ENCODE results near the gene CYP39A1. TPM values are rescaled to one million over a fixed set of nuclear protein-coding genes. Genes with fewer than 3 reads are reported as not detected.

The CYP39A1 gene
- total RNA-seq, 1 experiment from 2014 or later: 0.54 TPM

DNA sequence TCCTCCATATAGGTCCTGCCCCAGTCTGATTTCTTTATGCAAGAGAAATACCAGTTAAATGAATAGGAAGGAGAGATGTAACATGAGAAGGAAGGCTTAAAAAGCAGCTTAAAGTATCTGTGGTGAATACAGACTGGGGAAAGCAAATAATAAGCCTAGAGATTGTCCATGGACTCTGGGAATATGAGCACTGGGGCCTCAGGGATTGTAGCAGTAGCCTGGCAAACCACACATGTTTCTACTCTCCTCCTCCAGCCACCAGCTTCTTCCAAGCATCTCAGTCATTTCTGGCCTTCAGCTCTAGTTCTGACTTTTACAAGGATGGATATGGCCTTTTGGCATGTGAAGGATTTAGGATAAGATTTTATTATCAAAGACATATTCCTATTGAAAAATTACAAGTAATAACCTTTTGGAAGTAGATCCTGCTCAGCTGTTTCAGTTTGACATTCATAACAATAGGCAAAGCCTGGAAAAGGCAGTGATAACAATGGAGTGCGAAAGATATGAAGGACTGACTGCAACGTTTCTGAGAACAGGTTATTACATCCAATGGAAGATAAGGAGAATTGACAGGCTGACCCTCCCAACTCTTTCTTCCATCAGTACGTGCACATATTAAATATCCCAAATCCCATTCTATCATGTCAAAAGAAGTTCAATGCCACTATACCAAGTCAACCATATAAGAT, 41.6 kb downstream of the CYP39A1 start:
- intact Hi-C loops (cut with micrococcal nuclease): no loop called here
- DNase-seq (ENCODE audit: low read depth, low spot score) (no peak), ATAC-seq (no peak)
- no peaks in the 10 kb centered on the region for H3K4me1 ChIP-seq (ENCODE audit: control insufficient read depth in 1 of 2, insufficient read depth in 2 of 2, low read length in 2 of 2)
- no peaks in the 10 kb centered on the region for H4K20me1 ChIP-seq (ENCODE audit: insufficient read depth)
- no peaks in the 10 kb centered on the region for H3K27me3 ChIP-seq (ENCODE audit: insufficient read depth, low read length)
- no peaks in the 10 kb centered on the region for H3K36me3 ChIP-seq (ENCODE audit: control insufficient read depth in 1 of 2, insufficient read depth in 2 of 2, low read length in 2 of 2)
- H3K9me2 ChIP-seq (ENCODE audit: insufficient read depth): no peaks in the 10 kb centered on the region
- RAD21 ChIA-PET (ENCODE audit: low non-redundant PET in 1 of 2, low total read pairs in 2 of 2, uncharacterized antibody in 2 of 2, unreplicated experiment in 2 of 2): no interaction called here
- POLR2A ChIA-PET: no interaction called here
- no peak for TF ChIP-seq JUND (IDR thresholded peaks at IDR 0.05)
- TF ChIP-seq EGR1 (IDR thresholded peaks at IDR 0.05; ENCODE audit: low read depth): no peak
- no peak for TF ChIP-seq SRF (IDR thresholded peaks at IDR 0.05; ENCODE audit: low read depth)
- TF ChIP-seq, protein P1, sequence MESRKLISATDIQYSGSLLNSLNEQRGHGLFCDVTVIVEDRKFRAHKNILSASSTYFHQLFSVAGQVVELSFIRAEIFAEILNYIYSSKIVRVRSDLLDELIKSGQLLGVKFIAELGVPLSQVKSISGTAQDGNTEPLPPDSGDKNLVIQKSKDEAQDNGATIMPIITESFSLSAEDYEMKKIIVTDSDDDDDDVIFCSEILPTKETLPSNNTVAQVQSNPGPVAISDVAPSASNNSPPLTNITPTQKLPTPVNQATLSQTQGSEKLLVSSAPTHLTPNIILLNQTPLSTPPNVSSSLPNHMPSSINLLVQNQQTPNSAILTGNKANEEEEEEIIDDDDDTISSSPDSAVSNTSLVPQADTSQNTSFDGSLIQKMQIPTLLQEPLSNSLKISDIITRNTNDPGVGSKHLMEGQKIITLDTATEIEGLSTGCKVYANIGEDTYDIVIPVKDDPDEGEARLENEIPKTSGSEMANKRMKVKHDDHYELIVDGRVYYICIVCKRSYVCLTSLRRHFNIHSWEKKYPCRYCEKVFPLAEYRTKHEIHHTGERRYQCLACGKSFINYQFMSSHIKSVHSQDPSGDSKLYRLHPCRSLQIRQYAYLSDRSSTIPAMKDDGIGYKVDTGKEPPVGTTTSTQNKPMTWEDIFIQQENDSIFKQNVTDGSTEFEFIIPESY (IDR thresholded peaks at IDR 0.05; ENCODE audit: extremely low read depth, insufficient replicate concordance, low read length): no peak
- TF ChIP-seq TCF7L2 (IDR thresholded peaks at IDR 0.05; ENCODE audit: borderline replicate concordance, extremely low read depth, insufficient read depth, insufficient read length): no peak
- TF ChIP-seq FOSL1 (IDR thresholded peaks at IDR 0.05; ENCODE audit: low read depth): no peak
- no peak for TF ChIP-seq CBX3 (IDR thresholded peaks at IDR 0.05; ENCODE audit: low read depth)
- TF ChIP-seq ZFX (IDR thresholded peaks at IDR 0.05): no peak
- TF ChIP-seq EZH2 (IDR thresholded peaks at IDR 0.05): no peak
- TF ChIP-seq ZNF274 (IDR thresholded peaks at IDR 0.05; ENCODE audit: low read depth, low read length): no peak
- TF ChIP-seq, protein P2, sequence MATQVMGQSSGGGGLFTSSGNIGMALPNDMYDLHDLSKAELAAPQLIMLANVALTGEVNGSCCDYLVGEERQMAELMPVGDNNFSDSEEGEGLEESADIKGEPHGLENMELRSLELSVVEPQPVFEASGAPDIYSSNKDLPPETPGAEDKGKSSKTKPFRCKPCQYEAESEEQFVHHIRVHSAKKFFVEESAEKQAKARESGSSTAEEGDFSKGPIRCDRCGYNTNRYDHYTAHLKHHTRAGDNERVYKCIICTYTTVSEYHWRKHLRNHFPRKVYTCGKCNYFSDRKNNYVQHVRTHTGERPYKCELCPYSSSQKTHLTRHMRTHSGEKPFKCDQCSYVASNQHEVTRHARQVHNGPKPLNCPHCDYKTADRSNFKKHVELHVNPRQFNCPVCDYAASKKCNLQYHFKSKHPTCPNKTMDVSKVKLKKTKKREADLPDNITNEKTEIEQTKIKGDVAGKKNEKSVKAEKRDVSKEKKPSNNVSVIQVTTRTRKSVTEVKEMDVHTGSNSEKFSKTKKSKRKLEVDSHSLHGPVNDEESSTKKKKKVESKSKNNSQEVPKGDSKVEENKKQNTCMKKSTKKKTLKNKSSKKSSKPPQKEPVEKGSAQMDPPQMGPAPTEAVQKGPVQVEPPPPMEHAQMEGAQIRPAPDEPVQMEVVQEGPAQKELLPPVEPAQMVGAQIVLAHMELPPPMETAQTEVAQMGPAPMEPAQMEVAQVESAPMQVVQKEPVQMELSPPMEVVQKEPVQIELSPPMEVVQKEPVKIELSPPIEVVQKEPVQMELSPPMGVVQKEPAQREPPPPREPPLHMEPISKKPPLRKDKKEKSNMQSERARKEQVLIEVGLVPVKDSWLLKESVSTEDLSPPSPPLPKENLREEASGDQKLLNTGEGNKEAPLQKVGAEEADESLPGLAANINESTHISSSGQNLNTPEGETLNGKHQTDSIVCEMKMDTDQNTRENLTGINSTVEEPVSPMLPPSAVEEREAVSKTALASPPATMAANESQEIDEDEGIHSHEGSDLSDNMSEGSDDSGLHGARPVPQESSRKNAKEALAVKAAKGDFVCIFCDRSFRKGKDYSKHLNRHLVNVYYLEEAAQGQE (IDR thresholded peaks at IDR 0.05; ENCODE audit: low read depth): no peak
- no peak for TF ChIP-seq SP1 (IDR thresholded peaks at IDR 0.05; ENCODE audit: low read depth)
- no peak for TF ChIP-seq RAD21 (IDR thresholded peaks at IDR 0.05; ENCODE audit: low read depth)
- H3K4me3 ChIP-seq (replicated peaks in 1 of 2; ENCODE audit: low read depth in 1 of 2, low read length in 2 of 2): no peak overlapping the region
- H3K27ac ChIP-seq (ENCODE audit: low read depth, low read length): no peak overlapping the region
- no peaks in the 10 kb centered on the region for H3K9me3 ChIP-seq (ENCODE audit: control insufficient read depth in 1 of 2, insufficient read depth in 1 of 2, low read depth in 1 of 2, low read length in 2 of 2)
- BruUV-seq (replicated peaks): no TSS peak
- no peak overlapping the region for H3K9ac ChIP-seq (ENCODE audit: low read length)
- CTCF ChIA-PET: no interaction called here
- H2AFZ ChIP-seq (ENCODE audit: low read depth, low read length, poor library complexity, severe bottlenecking): no peak overlapping the region
- no peaks in the 10 kb centered on the region for H3K79me2 ChIP-seq (ENCODE audit: insufficient read depth, low read length)
- no peak overlapping the region for H3K4me2 ChIP-seq (ENCODE audit: low read length)
